Karpas-422 (cell line): ENCODE data around the gene ICE1. TPM values are rescaled to one million over a fixed set of nuclear protein-coding genes. Genes with fewer than 3 reads are reported as not detected.

ENCODE experiments used
- DNase-seq: peaks from one replicate; pipeline ENCODE4 v3.0.0-alpha.2; 2015
- H2AFZ ChIP-seq: fragments of 200-600 bp; sonication (generic); 2 replicates; pipeline ENCODE4 v1.6.1; 2014; ENCODE audit warnings: antibody characterized with exemption, low read length, mixed read lengths
- H3K27ac ChIP-seq: fragments of 200-600 bp; sonication (generic); 2 replicates; pipeline ENCODE4 v1.5.1; 2014; ENCODE audit warnings: mild to moderate bottlenecking, low read length, moderate library complexity
- H3K27me3 ChIP-seq: fragments of 200-600 bp; sonication (generic); 2 replicates; pipeline ENCODE4 v1.6.1; 2014; ENCODE audit warnings: low read length, mixed read lengths
- H3K36me3 ChIP-seq: fragments of 200-600 bp; sonication (generic); 2 replicates; pipeline ENCODE4 v1.6.1; 2014; ENCODE audit warnings: low read length, mixed read lengths; ENCODE audit not compliant: insufficient read depth
- H3K4me1 ChIP-seq: fragments of 200-600 bp; sonication (generic); 2 replicates; pipeline ENCODE4 v1.6.1; 2014; ENCODE audit warnings: mild to moderate bottlenecking, low read length, mixed read lengths
- H3K4me2 ChIP-seq: fragments of 200-600 bp; sonication (generic); 2 replicates; pipeline ENCODE4 v1.6.1; 2014; ENCODE audit warnings: low read length, low read depth, mild to moderate bottlenecking; ENCODE audit not compliant: poor library complexity, severe bottlenecking
- H3K4me3 ChIP-seq: fragments of 200-600 bp; sonication (generic); 2 replicates; pipeline ENCODE4 v1.5.1; 2014; ENCODE audit warnings: mild to moderate bottlenecking, antibody characterized with exemption, low read length, mixed read lengths
- H3K79me2 ChIP-seq: fragments of 200-600 bp; sonication (generic); 2 replicates; pipeline ENCODE4 v1.6.1; 2014; ENCODE audit warnings: mild to moderate bottlenecking, low read length, mixed read lengths
- H3K9ac ChIP-seq: fragments of 200-600 bp; sonication (generic); 2 replicates; pipeline ENCODE4 v1.6.0; 2014; ENCODE audit warnings: low read length
- H3K9me2 ChIP-seq: fragments of 200-600 bp; sonication (generic), shearing (Covaris generic); replicated peaks from 2 replicates; pipeline ENCODE4 v1.6.0; 2014; ENCODE audit warnings: mild to moderate bottlenecking, low read length, moderate library complexity; ENCODE audit not compliant: insufficient read depth
- H3K9me3 ChIP-seq: fragments of 300-700, 200-600 bp; sonication (generic); 2 replicates; pipeline ENCODE4 v1.6.1; 2014; ENCODE audit warnings: low read length, mixed read lengths
- H4K20me1 ChIP-seq: fragments of 200-600 bp; sonication (generic); 2 replicates; pipeline ENCODE4 v1.6.1; 2014; ENCODE audit warnings: mild to moderate bottlenecking, antibody characterized with exemption, low read length, low read depth; ENCODE audit not compliant: insufficient read depth
- total RNA-seq: library from RNA; depleted of rRNA; stranded (reverse); fragments of >200 nt; shearing (Covaris generic); gene quantifications from 2 replicates; pipeline ENCODE4 v1.2.3, GENCODE V29; 2014; ENCODE audit warnings: low replicate concordance

The ICE1 gene
- total RNA-seq, 1 experiment from 2014 or later, result 30.3 TPM

GRCh38 chr5:5421149-5421960 lies 1.1 kb upstream of the ICE1 start:
- Histone ChIP-seq H3K27ac (peak overlapping the region; percentile 76; the same call in 1 of the 2 replicates), H3K27me3 (no peaks in the 10 kb centered on the region), H3K4me1 (peaks cover 30% of the 10 kb centered on the region), H3K4me3 (peak overlapping the region; percentile 97), H2AFZ (peak overlapping the region; percentile 75), H3K79me2 (peaks cover 38% of the 10 kb centered on the region), H3K9ac (peak overlapping the region; percentile 94), H3K9me3 (no peaks in the 10 kb centered on the region), H3K4me2 (peak overlapping the region; percentile 91), H3K36me3 (no peaks in the 10 kb centered on the region), H3K9me2 (no peaks in the 10 kb centered on the region), H4K20me1 (peaks cover 25% of the 10 kb centered on the region)
- peak; percentile 73 for DNase-seq

GRCh38 chr5:5422819-5423515 lies 490 bp downstream of the ICE1 start:
- Histone ChIP-seq H4K20me1 (peaks cover 33% of the 10 kb centered on the region), H3K9me2 (no peaks in the 10 kb centered on the region), H3K4me2 (peak overlapping the region; percentile 91), H3K4me1 (peaks cover 30% of the 10 kb centered on the region), H3K27me3 (no peaks in the 10 kb centered on the region), H3K27ac (no peak overlapping the region), H3K4me3 (peak overlapping the region; percentile 97), H3K9ac (peak overlapping the region; percentile 94), H2AFZ (no peak overlapping the region), H3K79me2 (peaks cover 55% of the 10 kb centered on the region), H3K9me3 (no peaks in the 10 kb centered on the region), H3K36me3 (peaks cover 12% of the 10 kb centered on the region; the same call in 1 of the 2 replicates)
- peak; percentile 51 for DNase-seq

GRCh38 chr5:5423586-5423985 lies 1.1 kb downstream of the ICE1 start:
- Histone ChIP-seq H3K4me1 (peaks cover 30% of the 10 kb centered on the region), H2AFZ (no peak overlapping the region)

GRCh38 chr5:5424736-5425135 lies 2.3 kb downstream of the ICE1 start:
- H3K9ac ChIP-seq, result peak overlapping the region; percentile 94; the same call in 1 of the 2 replicates
- no peak for DNase-seq
- no peak overlapping the region for H2AFZ ChIP-seq
- H3K4me1 ChIP-seq, result peaks cover 30% of the 10 kb centered on the region
- peak overlapping the region; percentile 97; the same call in 1 of the 2 replicates for H3K4me3 ChIP-seq
- H3K27me3 ChIP-seq, result no peaks in the 10 kb centered on the region
- H3K27ac ChIP-seq, result no peak overlapping the region
- no peaks in the 10 kb centered on the region for H3K9me2 ChIP-seq
- peaks cover 33% of the 10 kb centered on the region for H4K20me1 ChIP-seq
- H3K9me3 ChIP-seq, result no peaks in the 10 kb centered on the region
- peaks cover 72% of the 10 kb centered on the region for H3K79me2 ChIP-seq
- peaks cover 12% of the 10 kb centered on the region; the same call in 1 of the 2 replicates for H3K36me3 ChIP-seq
- peak overlapping the region; percentile 91 for H3K4me2 ChIP-seq

More at GRCh38 chr5:5423586-5423985, 1.1 kb downstream of the ICE1 start:
- H3K27ac ChIP-seq, result no peak overlapping the region
- peak; percentile 55 for DNase-seq
- peak overlapping the region; percentile 91 for H3K4me2 ChIP-seq
- H3K27me3 ChIP-seq, result no peaks in the 10 kb centered on the region
- peak overlapping the region; percentile 97 for H3K4me3 ChIP-seq
- peaks cover 12% of the 10 kb centered on the region; the same call in 1 of the 2 replicates for H3K36me3 ChIP-seq
- H3K9ac ChIP-seq, result peak overlapping the region; percentile 94
- H4K20me1 ChIP-seq, result peaks cover 33% of the 10 kb centered on the region
- no peaks in the 10 kb centered on the region for H3K9me2 ChIP-seq
- no peaks in the 10 kb centered on the region for H3K9me3 ChIP-seq
- H3K79me2 ChIP-seq, result peaks cover 61% of the 10 kb centered on the region

GRCh38 chr5:5430136-5430535 lies 7.7 kb downstream of the ICE1 start:
- Histone ChIP-seq H3K4me2 (no peak overlapping the region), H3K9me2 (no peaks in the 10 kb centered on the region), H3K9ac (no peak overlapping the region), H3K79me2 (peaks cover 100% of the 10 kb centered on the region), H3K36me3 (peaks cover 12% of the 10 kb centered on the region; the same call in 1 of the 2 replicates), H2AFZ (no peak overlapping the region), H3K9me3 (no peaks in the 10 kb centered on the region), H4K20me1 (peaks cover 14% of the 10 kb centered on the region), H3K4me3 (no peak overlapping the region), H3K27ac (no peak overlapping the region), H3K27me3 (no peaks in the 10 kb centered on the region), H3K4me1 (peaks cover 1% of the 10 kb centered on the region; the same call in 1 of the 2 replicates)
- DNase-seq, result peak; percentile 28

GRCh38 chr5:5432020-5432707 lies 9.7 kb downstream of the ICE1 start:
- Histone ChIP-seq H4K20me1 (peaks cover 7% of the 10 kb centered on the region), H3K4me3 (no peak overlapping the region), H3K4me1 (no peaks in the 10 kb centered on the region), H3K36me3 (peaks cover 9% of the 10 kb centered on the region; the same call in 1 of the 2 replicates), H3K4me2 (no peak overlapping the region), H3K27me3 (no peaks in the 10 kb centered on the region), H3K9me3 (no peaks in the 10 kb centered on the region), H3K9ac (no peak overlapping the region), H3K27ac (no peak overlapping the region), H2AFZ (no peak overlapping the region), H3K9me2 (no peaks in the 10 kb centered on the region), H3K79me2 (peaks cover 99% of the 10 kb centered on the region)
- DNase-seq, result no peak

GRCh38 chr5:5436203-5436760 lies 13.8 kb downstream of the ICE1 start:
- Histone ChIP-seq H3K4me3 (no peak overlapping the region), H3K36me3 (peaks cover 12% of the 10 kb centered on the region; the same call in 1 of the 2 replicates), H3K9ac (no peak overlapping the region), H3K4me1 (no peaks in the 10 kb centered on the region), H2AFZ (no peak overlapping the region), H3K27ac (no peak overlapping the region), H3K4me2 (no peak overlapping the region), H3K27me3 (no peaks in the 10 kb centered on the region), H3K9me2 (no peaks in the 10 kb centered on the region), H4K20me1 (peaks cover 2% of the 10 kb centered on the region; the same call in 1 of the 2 replicates), H3K79me2 (peaks cover 85% of the 10 kb centered on the region), H3K9me3 (no peaks in the 10 kb centered on the region)
- no peak for DNase-seq
